ENCODE results near the gene H6PD.
A peak's percentile ranks its signal among the peaks of the same experiment; 100 is the strongest.

H6PD gene

GRCh38 chr1:9249534-9250410, 15.2 kb downstream of the H6PD start:
- ATAC-seq: peak; percentile 83
- no peak for TF ChIP-seq BACH2 (CRISPR knock-in tag; IDR thresholded peaks at IDR 0.05; ENCODE audit: borderline replicate concordance)
- no peak for TF ChIP-seq PPARA (CRISPR knock-in tag; IDR thresholded peaks at IDR 0.05; ENCODE audit: borderline replicate concordance)
- no peak for TF ChIP-seq SNAI2 (CRISPR knock-in tag; IDR thresholded peaks at IDR 0.05)
- no peak for TF ChIP-seq ZC3H10 (CRISPR knock-in tag; IDR thresholded peaks at IDR 0.05)
- no peak for TF ChIP-seq GLIS3 (CRISPR knock-in tag; IDR thresholded peaks at IDR 0.05)
- no peak for TF ChIP-seq ZNF70 (CRISPR knock-in tag; IDR thresholded peaks at IDR 0.05)

GRCh38 chr1:9250411-9251381, 16.1 kb downstream of the H6PD start:
- TF ChIP-seq POU6F1 (CRISPR knock-in tag; IDR thresholded peaks at IDR 0.05; ENCODE audit: borderline replicate concordance, low read depth): no peak
- no peak for TF ChIP-seq PATZ1 (CRISPR knock-in tag; IDR thresholded peaks at IDR 0.05; ENCODE audit: borderline replicate concordance)
- no peak for TF ChIP-seq ZNF70 (CRISPR knock-in tag; IDR thresholded peaks at IDR 0.05)
- TF ChIP-seq ISL1 (CRISPR knock-in tag; IDR thresholded peaks at IDR 0.05): no peak
- no peak for TF ChIP-seq ZFP3 (CRISPR knock-in tag; IDR thresholded peaks at IDR 0.05)
- no peak for TF ChIP-seq CSDC2 (CRISPR knock-in tag; IDR thresholded peaks at IDR 0.05)
- TF ChIP-seq TSHZ2 (CRISPR knock-in tag; IDR thresholded peaks at IDR 0.05): no peak
- no peak for TF ChIP-seq ZNF565 (CRISPR knock-in tag; conservative IDR thresholded peaks at IDR 0.05; ENCODE audit: low read depth)
- no peak for TF ChIP-seq PPARA (CRISPR knock-in tag; IDR thresholded peaks at IDR 0.05; ENCODE audit: borderline replicate concordance)
- TF ChIP-seq ZFP30 (CRISPR knock-in tag; IDR thresholded peaks at IDR 0.05): no peak
- no peak for ATAC-seq

- TF ChIP-seq ZFP30 (CRISPR knock-in tag; IDR thresholded peaks at IDR 0.05) (no peak), RARB (CRISPR knock-in tag; IDR thresholded peaks at IDR 0.05) (no peak), ZFP3 (CRISPR knock-in tag; IDR thresholded peaks at IDR 0.05) (no peak), PATZ1 (CRISPR knock-in tag; IDR thresholded peaks at IDR 0.05; ENCODE audit: borderline replicate concordance) (no peak), GLIS3 (CRISPR knock-in tag; IDR thresholded peaks at IDR 0.05) (no peak), CSRNP3 (CRISPR knock-in tag; IDR thresholded peaks at IDR 0.05) (no peak), OSR1 (CRISPR knock-in tag; IDR thresholded peaks at IDR 0.05) (no peak), ISL1 (CRISPR knock-in tag; IDR thresholded peaks at IDR 0.05) (no peak), ZNF70 (CRISPR knock-in tag; IDR thresholded peaks at IDR 0.05) (no peak), CSDC2 (CRISPR knock-in tag; IDR thresholded peaks at IDR 0.05) (no peak), TSHZ2 (CRISPR knock-in tag; IDR thresholded peaks at IDR 0.05) (no peak), ZNF8 (CRISPR knock-in tag; IDR thresholded peaks at IDR 0.05) (no peak), TCF4 (CRISPR knock-in tag; IDR thresholded peaks at IDR 0.05; ENCODE audit: borderline replicate concordance) (no peak), TOX (CRISPR knock-in tag; IDR thresholded peaks at IDR 0.05; ENCODE audit: borderline replicate concordance) (no peak), ZC3H10 (CRISPR knock-in tag; IDR thresholded peaks at IDR 0.05) (no peak), PPARA (CRISPR knock-in tag; IDR thresholded peaks at IDR 0.05; ENCODE audit: borderline replicate concordance) (no peak), BACH2 (CRISPR knock-in tag; IDR thresholded peaks at IDR 0.05; ENCODE audit: borderline replicate concordance) (no peak), ZNF565 (CRISPR knock-in tag; conservative IDR thresholded peaks at IDR 0.05; ENCODE audit: low read depth) (no peak), SNAI2 (CRISPR knock-in tag; IDR thresholded peaks at IDR 0.05) (no peak)
- ATAC-seq: no peak
These were observed 16.9 kb downstream of the H6PD start for GRCh38 chr1:9251501-9251900.

Measured in SK-N-SH treated with all-trans-retinoic acid at 6 μM for 48 hours (cell line).